HepG2 (cell line): ENCODE measurements around the gene COL5A2. TPM values are rescaled to one million over a fixed set of nuclear protein-coding genes. Genes with fewer than 3 reads are reported as not detected.

Experiments used
- ATAC-seq: fragments of 200-7000 bp; cut with Tn5 transposase; 3 replicates; pipeline ENCODE4 v1.9.1; 2020; ENCODE audit warnings: mild to moderate bottlenecking, moderate library complexity
- BruUV-seq: library from RNA; stranded (reverse); fragments of 400-500 nt; replicated peaks from 2 replicates; lab custom pipeline; 2021; lab: Mats Ljungman, UMichigan
- CTCF ChIA-PET: fragments of 300-600 bp; formaldehyde crosslinking; extraction: SDS; loops from one replicate; lab custom pipeline; 2021; ENCODE audit warnings: low total read pairs, inconsistent platforms, low intra/inter-chr PET ratio; lab: Yijun Ruan, JAX
- POLR2A ChIA-PET: fragments of 350-600 bp; sonication (Branson Sonifier 250); formaldehyde crosslinking; loops from one replicate; lab custom pipeline; 2020; ENCODE audit warnings: antibody characterized with exemption, inconsistent platforms; lab: Yijun Ruan, JAX
- DNase-seq: peaks from one replicate; pipeline ENCODE4 v3.0.0-alpha.2; 2015; ENCODE audit warnings: low spot score
- FAIRE-seq: peaks from 3 replicates; lab custom pipeline; 2011; peaks lifted over from hg19 to GRCh38; lab: Jason Lieb, UNC
- H2AFZ ChIP-seq: one replicate; pipeline ENCODE4 v1.6.1; 2011; ENCODE audit warnings: low read length, inconsistent platforms
- H3K27ac ChIP-seq: fragments of 300-600 bp; 3 replicates; pipeline ENCODE4 v1.8.0; 2011; ENCODE audit warnings: mixed run types, mild to moderate bottlenecking, mixed read lengths, low read length, inconsistent platforms; ENCODE audit not compliant: insufficient read depth; ENCODE audit errors: extremely low read length
- H3K27me3 ChIP-seq, 2 experiments: fragments of 200-600 bp in 1 of 2; 2 replicates in 1 of 2; 3 replicates in 1 of 2; pipeline versions ENCODE4 v1.6.0 to v1.8.0; 2011; ENCODE audit warnings: low read length in 2 of 2, mild to moderate bottlenecking in 2 of 2, moderate library complexity in 2 of 2, inconsistent platforms in 1 of 2; ENCODE audit not compliant: insufficient read depth in 2 of 2, control insufficient read depth in 1 of 2
- H3K36me3 ChIP-seq, 2 experiments: fragments of 200-600 bp in 1 of 2; replicated peaks in 1 of 2; 2 replicates in 1 of 2; 3 replicates in 1 of 2; pipeline versions ENCODE4 v1.5.1 to v1.8.0; 2011; ENCODE audit warnings: low read length in 2 of 2, inconsistent platforms in 1 of 2; ENCODE audit not compliant: insufficient read depth in 2 of 2, control insufficient read depth in 1 of 2
- H3K4me1 ChIP-seq: 2 replicates; pipeline ENCODE4 v1.5.1; 2012; ENCODE audit warnings: low read length, inconsistent platforms; ENCODE audit not compliant: insufficient read depth
- H3K4me2 ChIP-seq: 2 replicates; pipeline ENCODE4 v1.6.0; 2011; ENCODE audit warnings: low read depth, low read length, inconsistent platforms
- H3K4me3 ChIP-seq, 3 experiments: fragments of 200-600 bp in 1 of 3; sonication (generic), shearing (Covaris generic) in 1 of 3; replicated peaks in 1 of 3; 2 replicates each; pipeline ENCODE4 v1.5.1; 2011 to 2016; ENCODE audit warnings: low read length in 3 of 3, inconsistent platforms in 2 of 3, low read depth in 2 of 3, mild to moderate bottlenecking in 2 of 3, control low read depth in 1 of 3, mixed read lengths in 1 of 3; ENCODE audit not compliant: insufficient read depth in 1 of 3
- H3K79me2 ChIP-seq: one replicate; pipeline ENCODE4 v1.6.1; 2011; ENCODE audit warnings: low read length, inconsistent platforms; ENCODE audit not compliant: insufficient read depth
- H3K9ac ChIP-seq: 2 replicates; pipeline ENCODE4 v1.6.0; 2011; ENCODE audit warnings: mild to moderate bottlenecking, low read depth, low read length, inconsistent platforms; ENCODE audit not compliant: insufficient read depth
- H3K9me3 ChIP-seq: 2 replicates; pipeline ENCODE4 v1.5.1; 2012; ENCODE audit warnings: mild to moderate bottlenecking, low read length
- H4K20me1 ChIP-seq: 2 replicates; pipeline ENCODE4 v1.6.0; 2011; ENCODE audit warnings: inconsistent platforms, mild to moderate bottlenecking, low read length, moderate library complexity; ENCODE audit not compliant: insufficient read depth
- HINFP ChIP-seq: sonication (generic); formaldehyde crosslinking; IDR thresholded peaks from 2 replicates; pipeline ENCODE4 v1.4.0; 2020; ENCODE audit warnings: low read depth, mild to moderate bottlenecking, missing genetic modification reagents
- HNRNPL ChIP-seq: fragments of 200-400 bp; formaldehyde crosslinking; IDR thresholded peaks from 2 replicates; pipeline ENCODE4 v1.6.1; 2017; ENCODE audit warnings: mild to moderate bottlenecking, low read depth, low read length
- ZNF280D ChIP-seq: sonication (generic); formaldehyde crosslinking; IDR thresholded peaks from 2 replicates; pipeline ENCODE4 v1.5.1; 2020; ENCODE audit warnings: mild to moderate bottlenecking, missing genetic modification reagents
- ZNF326 ChIP-seq: sonication (generic); formaldehyde crosslinking; IDR thresholded peaks from 2 replicates; pipeline ENCODE4 v1.4.0; 2020; ENCODE audit warnings: missing genetic modification reagents, borderline replicate concordance
- ZNF530 ChIP-seq: sonication (generic); formaldehyde crosslinking; IDR thresholded peaks from 2 replicates; pipeline ENCODE4 v1.5.0; 2020; ENCODE audit warnings: low read depth, mild to moderate bottlenecking, missing genetic modification reagents
- ZNF569 ChIP-seq: sonication (generic); formaldehyde crosslinking; IDR thresholded peaks from 2 replicates; pipeline ENCODE4 v1.5.0; 2020; ENCODE audit warnings: mild to moderate bottlenecking, missing genetic modification reagents, moderate library complexity, borderline replicate concordance
- ZNF775 ChIP-seq: sonication (generic); formaldehyde crosslinking; IDR thresholded peaks from 2 replicates; pipeline ENCODE4 v1.4.0; 2020; ENCODE audit warnings: missing genetic modification reagents, mild to moderate bottlenecking, moderate library complexity, borderline replicate concordance
- ZNF790 ChIP-seq: sonication (generic); formaldehyde crosslinking; IDR thresholded peaks from 2 replicates; pipeline ENCODE4 v1.8.0; 2022; ENCODE audit warnings: missing genetic modification reagents, mild to moderate bottlenecking, borderline replicate concordance
- ZNF839 ChIP-seq: sonication (generic); formaldehyde crosslinking; IDR thresholded peaks from 2 replicates; pipeline ENCODE4 v1.4.0; 2020; ENCODE audit warnings: missing genetic modification reagents, mild to moderate bottlenecking, borderline replicate concordance
- WGBS: methylation state at CpG from one replicate; pipeline ENCODE4 v1.1.6; 2017; ENCODE audit warnings: low lambda C conversion rate; 5-methylcytosine and 5-hydroxymethylcytosine counted together
- in situ Hi-C: cut with HindIII; loops from 2 replicates; pipeline ENCODE4 v1.10.0; 2017; ENCODE audit warnings: low pct_unique_long_range_greater_than_20kb; ENCODE audit not compliant: extremely low pct_ligation_motif_present
- intact Hi-C: fragments of 100-400 bp; cut with micrococcal nuclease; formaldehyde crosslinking; loops from one replicate; pipeline ENCODE4 v1.10.0; 2022; ENCODE audit not compliant: unreplicated experiment
- polyA plus RNA-seq, 8 experiments: library from polyadenylated mRNA; depleted of rRNA in 3 of 8; stranded (reverse) in 7 of 8; unstranded in 1 of 8; fragments of >200 nt; fragmentation: Illumina TruSeq in 4 of 8; extraction: Trizol in 4 of 8; gene quantifications; 2 replicates each; pipeline versions ENCODE4 v1.2.1 to v1.2.3, GENCODE V29; 2011 to 2016; ENCODE audit warnings: low read depth in 4 of 8, missing spikeins in 1 of 8, mixed read lengths in 1 of 8; ENCODE audit not compliant: insufficient read depth in 1 of 8
- total RNA-seq, 5 experiments: library from RNA; depleted of rRNA; stranded (reverse); fragments of >200 nt; fragmentation: Illumina TruSeq; extraction: Trizol; gene quantifications; 2 replicates each; pipeline ENCODE4 v1.2.3, GENCODE V29; 2016; ENCODE audit warnings: low read depth in 1 of 5

COL5A2 gene
- total and polyA plus RNA-seq, 2 of the 13 experiments (the other 11 are each of a cell fraction or from before 2014, with no cell fraction given), result 0.83 to 1.5 TPM

- no peak for ATAC-seq
- FAIRE-seq, result no peak
- H2AFZ ChIP-seq, result no peak overlapping the region
- H3K9me3 ChIP-seq, result no peaks in the 10 kb centered on the region
- H3K27me3 ChIP-seq, result no peaks in the 10 kb centered on the region
- no peaks in the 10 kb centered on the region for H4K20me1 ChIP-seq
- ChIA-PET POLR2A (no interaction called here), CTCF (no interaction called here)
- no peak overlapping the region for H3K4me2 ChIP-seq
- DNase-seq, result no peak
- H3K36me3 ChIP-seq, result no peaks in the 10 kb centered on the region
- in situ Hi-C loops (no loop called here), intact Hi-C loops (no loop called here)
- WGBS, result 33% methylated on average over 2 of the region's 2 CpGs
- no peak overlapping the region for H3K27ac ChIP-seq
- no peaks in the 10 kb centered on the region for H3K79me2 ChIP-seq
- no peak overlapping the region for H3K9ac ChIP-seq
- H3K4me1 ChIP-seq, result peaks cover 12% of the 10 kb centered on the region
- no peak overlapping the region for H3K4me3 ChIP-seq
- TF ChIP-seq ZNF530 (no peak), ZNF569 (CRISPR knock-in tag) (no peak), ZNF839 (CRISPR knock-in tag) (no peak), HNRNPL (no peak), ZNF790 (CRISPR knock-in tag) (no peak), ZNF775 (CRISPR knock-in tag) (no peak), HINFP (CRISPR knock-in tag) (no peak), ZNF326 (CRISPR knock-in tag) (no peak), ZNF280D (no peak)
- no TSS peak for BruUV-seq
Observed at GRCh38 chr2:189113963-189114362, 65.6 kb downstream of the COL5A2 start.
